ENCODE results near the gene C16orf89. TPM values are rescaled to one million over a fixed set of nuclear protein-coding genes. Genes with fewer than 3 reads are reported as not detected.

C16orf89 gene
- total RNA-seq, 1 experiment from 2014 or later, result not detected

- Mint-ChIP-seq H3K4me3 (ENCODE audit: unreplicated experiment) (no peak overlapping the region), H3K36me3 (ENCODE audit: insufficient read depth, unreplicated experiment) (no peaks in the 10 kb centered on the region), H3K4me1 (ENCODE audit: low read depth, unreplicated experiment) (no peaks in the 10 kb centered on the region), H3K27me3 (ENCODE audit: insufficient read depth, unreplicated experiment) (no peaks in the 10 kb centered on the region), H3K9me3 (ENCODE audit: unreplicated experiment) (no peaks in the 10 kb centered on the region), H3K27ac (ENCODE audit: unreplicated experiment) (no peak overlapping the region)
- BruUV-seq (replicated peaks), result no TSS peak
- no peaks in the 10 kb centered on the region for H3K9me3 ChIP-seq
- no peak for DNase-seq
- no peak for TF ChIP-seq CTCF (IDR thresholded peaks at IDR 0.05; ENCODE audit: insufficient read depth in 1 of 2, low read depth in 1 of 2, low read length in 1 of 2, severe bottlenecking in 1 of 2, unreplicated experiment in 1 of 2)
- no peaks in the 10 kb centered on the region for H3K4me1 ChIP-seq
- intact Hi-C loops (cut with micrococcal nuclease; ENCODE audit: unreplicated experiment), result loop anchor here (5.0 kb wide), 1 partner anchor 65 kb away; the partner anchor contains the start of gene SEC14L5
- no peak overlapping the region for H3K4me3 ChIP-seq (ENCODE audit: low read depth, low read length)
- ChIA-PET POLR2A (no interaction called here), CTCF (no interaction called here)
- H3K27me3 ChIP-seq (replicated peaks; ENCODE audit: control insufficient read depth, insufficient read depth, low read length), result no peaks in the 10 kb centered on the region
- H3K36me3 ChIP-seq (ENCODE audit: control insufficient read depth, insufficient read depth, low read length), result no peaks in the 10 kb centered on the region
Observed at GRCh38 chr16:5022521-5022920, 43.2 kb downstream of the C16orf89 start.

GRCh38 chr16:5020551-5020950 lies 45.2 kb downstream of the C16orf89 start:
- Mint-ChIP-seq H3K27ac (ENCODE audit: unreplicated experiment) (no peak overlapping the region), H3K36me3 (ENCODE audit: insufficient read depth, unreplicated experiment) (no peaks in the 10 kb centered on the region), H3K4me3 (ENCODE audit: unreplicated experiment) (no peak overlapping the region), H3K9me3 (ENCODE audit: unreplicated experiment) (no peaks in the 10 kb centered on the region), H3K27me3 (ENCODE audit: insufficient read depth, unreplicated experiment) (no peaks in the 10 kb centered on the region), H3K4me1 (ENCODE audit: low read depth, unreplicated experiment) (no peaks in the 10 kb centered on the region)
- ChIA-PET CTCF (no interaction called here), POLR2A (no interaction called here)
- DNase-seq, result no peak
- TF ChIP-seq CTCF (IDR thresholded peaks at IDR 0.05; ENCODE audit: insufficient read depth in 1 of 2, low read depth in 1 of 2, low read length in 1 of 2, severe bottlenecking in 1 of 2, unreplicated experiment in 1 of 2), result no peak
- intact Hi-C loops (cut with micrococcal nuclease; ENCODE audit: unreplicated experiment), result loop anchor here (5.0 kb wide), 1 partner anchor 63 kb away; the partner anchor contains the start of gene SEC14L5
- Histone ChIP-seq H3K36me3 (ENCODE audit: control insufficient read depth, insufficient read depth, low read length) (no peaks in the 10 kb centered on the region), H3K4me1 (no peaks in the 10 kb centered on the region), H3K27me3 (replicated peaks; ENCODE audit: control insufficient read depth, insufficient read depth, low read length) (no peaks in the 10 kb centered on the region), H3K9me3 (no peaks in the 10 kb centered on the region; the same call in 1 of the 2 replicates), H3K4me3 (ENCODE audit: low read depth, low read length) (no peak overlapping the region)
- BruUV-seq (replicated peaks), result no TSS peak

GRCh38 chr16:5019775-5020174 lies 46.0 kb downstream of the C16orf89 start:
- ChIA-PET POLR2A (no interaction called here), CTCF (no interaction called here)
- Mint-ChIP-seq H3K4me3 (ENCODE audit: unreplicated experiment) (no peak overlapping the region), H3K27me3 (ENCODE audit: insufficient read depth, unreplicated experiment) (no peaks in the 10 kb centered on the region), H3K9me3 (ENCODE audit: unreplicated experiment) (no peaks in the 10 kb centered on the region), H3K4me1 (ENCODE audit: low read depth, unreplicated experiment) (no peaks in the 10 kb centered on the region), H3K27ac (ENCODE audit: unreplicated experiment) (no peak overlapping the region), H3K36me3 (ENCODE audit: insufficient read depth, unreplicated experiment) (no peaks in the 10 kb centered on the region)
- intact Hi-C loops (cut with micrococcal nuclease; ENCODE audit: unreplicated experiment), result loop anchor here (5.0 kb wide), 1 partner anchor 62 kb away; the partner anchor contains the start of gene SEC14L5
- Histone ChIP-seq H3K27me3 (replicated peaks; ENCODE audit: control insufficient read depth, insufficient read depth, low read length) (no peaks in the 10 kb centered on the region), H3K9me3 (no peaks in the 10 kb centered on the region; the same call in 1 of the 2 replicates), H3K36me3 (ENCODE audit: control insufficient read depth, insufficient read depth, low read length) (no peaks in the 10 kb centered on the region), H3K4me3 (ENCODE audit: low read depth, low read length) (no peak overlapping the region), H3K4me1 (no peaks in the 10 kb centered on the region)
- no peak for DNase-seq
- no peak for TF ChIP-seq CTCF (IDR thresholded peaks at IDR 0.05; ENCODE audit: insufficient read depth in 1 of 2, low read depth in 1 of 2, low read length in 1 of 2, severe bottlenecking in 1 of 2, unreplicated experiment in 1 of 2)
- BruUV-seq (replicated peaks), result no TSS peak
